Esophagus muscularis mucosa (tissue), 4 donors: ENCODE measurements around the gene PAPSS2. TPM values are rescaled to one million over a fixed set of nuclear protein-coding genes. Genes with fewer than 3 reads are reported as not detected.

ENCODE experiments used
- DNase-seq: peaks from one replicate; pipeline ENCODE4 v3.0.0-alpha.2; 2017; ENCODE audit errors: extremely low spot score
- H3K27ac ChIP-seq, 4 donors: fragments of 200-600 bp; sonication (generic); replicated peaks in 1 of 4; 1 replicate in 3 of 4; 2 replicates in 1 of 4; pipeline ENCODE4 v1.5.1; 2016 to 2019; ENCODE audit warnings: mild to moderate bottlenecking in 1 of 4
- H3K27me3 ChIP-seq, 4 donors: fragments of 200-600 bp; sonication (generic); one replicate each; pipeline versions ENCODE4 v1.5.1 to v1.6.0; 2016 to 2019
- H3K36me3 ChIP-seq, 4 donors: fragments of 200-600 bp; sonication (generic); one replicate each; pipeline ENCODE4 v1.5.1; 2016 to 2019
- H3K4me1 ChIP-seq, 4 donors: fragments of 200-600 bp; sonication (generic); one replicate each; pipeline ENCODE4 v1.5.1; 2016 to 2019
- H3K4me3 ChIP-seq, 4 donors: fragments of 200-600 bp; sonication (generic); 1 replicate in 2 of 4; 2 replicates in 2 of 4; pipeline ENCODE4 v1.5.1; 2016 to 2019; ENCODE audit warnings: mild to moderate bottlenecking in 4 of 4, moderate library complexity in 1 of 4
- H3K9me3 ChIP-seq, 4 donors: fragments of 200-600 bp; sonication (generic); 1 replicate in 3 of 4; 2 replicates in 1 of 4; pipeline ENCODE4 v1.5.1; 2016 to 2019
- EP300 ChIP-seq: sonication (generic); formaldehyde crosslinking; IDR thresholded peaks from one replicate; pipeline ENCODE4 v1.6.1; 2017; ENCODE audit warnings: antibody characterized with exemption
- POLR2A ChIP-seq: fragments of 450-650 bp; IDR thresholded peaks from one replicate; pipeline ENCODE4 v1.6.1; 2017; ENCODE audit warnings: antibody characterized with exemption, moderate library complexity, mild to moderate bottlenecking, low read depth
- POLR2AphosphoS5 ChIP-seq, 2 donors: sonication (generic); formaldehyde crosslinking; IDR thresholded peaks; one replicate each; pipeline ENCODE4 v1.6.1; 2017; ENCODE audit warnings: antibody characterized with exemption in 2 of 2
- WGBS: methylation state at CpG from one replicate; pipeline ENCODE4 v1.1.5; 2018; 5-methylcytosine and 5-hydroxymethylcytosine counted together
- intact Hi-C: fragments of 100-400 bp; cut with DNase I; formaldehyde crosslinking; loops from one replicate; pipeline ENCODE4 v1.15.1; 2023
- total RNA-seq, 4 donors: library from RNA; depleted of rRNA; stranded (reverse); fragments of >200 nt; gene quantifications; one replicate each; pipeline versions ENCODE4 v1.1.0 to v1.2.1, GENCODE V29; 2016
- TF ChIP-seq, protein P1 (sequence below), 3 experiments: fragments of 200-600 bp in 2 of 3; fragments of 450-650 bp in 1 of 3; sonication (generic) in 2 of 3; IDR thresholded peaks; one replicate each; pipeline ENCODE4 v1.5.1; 2017 to 2019; ENCODE audit warnings: antibody characterized with exemption in 3 of 3, mild to moderate bottlenecking in 2 of 3, moderate library complexity in 1 of 3

PAPSS2 gene
- total RNA-seq, 4 donors from 2014 or later, result 9.6 to 16.7 (median 14.9) TPM

DNA sequence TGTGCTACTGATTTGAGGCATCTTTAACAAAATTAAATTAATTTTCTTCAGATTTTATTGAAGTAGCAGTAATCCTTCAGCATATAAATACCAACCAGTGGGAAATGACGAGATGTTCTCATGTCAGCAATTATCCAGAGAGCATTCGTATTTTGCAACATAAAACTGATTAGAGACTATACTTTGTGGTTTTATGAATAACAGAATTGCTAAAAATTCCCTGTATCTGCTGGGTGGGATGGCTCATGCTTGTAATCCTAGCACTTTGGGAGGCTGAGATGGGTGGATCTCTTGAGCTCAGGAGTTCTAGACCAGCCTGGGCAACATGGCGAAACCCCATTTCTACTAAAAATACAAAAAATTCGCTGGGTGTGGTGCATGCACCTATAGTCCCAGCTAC, 101.5 kb downstream of the PAPSS2 start:
- peaks cover 6 to 44% (median 12%) of the 10 kb centered on the region in 4 donors for H3K36me3 ChIP-seq
- intact Hi-C loops, result no loop called here

DNA sequence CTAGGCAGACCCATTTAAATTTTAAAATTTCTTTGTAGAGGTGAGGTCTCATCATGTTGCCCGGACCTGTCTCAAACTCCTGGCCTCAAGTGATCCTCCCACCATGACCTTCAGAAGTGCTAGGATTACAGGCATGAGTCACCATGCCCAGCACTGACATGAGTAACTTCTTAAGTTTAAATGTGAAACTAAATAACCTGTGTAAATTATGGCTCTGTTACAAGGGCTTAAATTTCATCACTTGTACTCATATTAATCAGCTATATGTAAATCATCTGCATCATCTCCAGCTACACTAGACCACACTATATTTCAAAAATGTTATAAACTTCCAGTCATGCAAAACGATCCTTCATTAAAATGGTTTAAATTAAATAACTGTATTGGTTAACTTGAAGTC, 102.2 kb downstream of the PAPSS2 start:
- 72% methylated on average over 2 of the region's 2 CpGs for WGBS
- H3K4me1 ChIP-seq, result no peaks in the 10 kb centered on the region
- H3K9me3 ChIP-seq, result no peaks in the 10 kb centered on the region
- no peaks in the 10 kb centered on the region for H3K27me3 ChIP-seq
- no peak overlapping the region for H3K4me3 ChIP-seq
- H3K27ac ChIP-seq, result no peak overlapping the region
- DNase-seq, result no peak
- H3K36me3 ChIP-seq, result peaks cover 9 to 43% (median 15%) of the 10 kb centered on the region in 4 donors
- TF ChIP-seq POLR2A (no peak), EP300 (no peak)
- TF ChIP-seq, protein P1, sequence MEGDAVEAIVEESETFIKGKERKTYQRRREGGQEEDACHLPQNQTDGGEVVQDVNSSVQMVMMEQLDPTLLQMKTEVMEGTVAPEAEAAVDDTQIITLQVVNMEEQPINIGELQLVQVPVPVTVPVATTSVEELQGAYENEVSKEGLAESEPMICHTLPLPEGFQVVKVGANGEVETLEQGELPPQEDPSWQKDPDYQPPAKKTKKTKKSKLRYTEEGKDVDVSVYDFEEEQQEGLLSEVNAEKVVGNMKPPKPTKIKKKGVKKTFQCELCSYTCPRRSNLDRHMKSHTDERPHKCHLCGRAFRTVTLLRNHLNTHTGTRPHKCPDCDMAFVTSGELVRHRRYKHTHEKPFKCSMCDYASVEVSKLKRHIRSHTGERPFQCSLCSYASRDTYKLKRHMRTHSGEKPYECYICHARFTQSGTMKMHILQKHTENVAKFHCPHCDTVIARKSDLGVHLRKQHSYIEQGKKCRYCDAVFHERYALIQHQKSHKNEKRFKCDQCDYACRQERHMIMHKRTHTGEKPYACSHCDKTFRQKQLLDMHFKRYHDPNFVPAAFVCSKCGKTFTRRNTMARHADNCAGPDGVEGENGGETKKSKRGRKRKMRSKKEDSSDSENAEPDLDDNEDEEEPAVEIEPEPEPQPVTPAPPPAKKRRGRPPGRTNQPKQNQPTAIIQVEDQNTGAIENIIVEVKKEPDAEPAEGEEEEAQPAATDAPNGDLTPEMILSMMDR (IDR thresholded peaks at IDR 0.05), result no peak
- intact Hi-C loops, result no loop called here

More for the DNA sequence above, 101.5 kb downstream of the PAPSS2 start:
- WGBS, result 89% methylated on average over 4 of the region's 4 CpGs
- H3K27ac ChIP-seq, result no peak overlapping the region
- H3K4me3 ChIP-seq, result no peak overlapping the region
- H3K9me3 ChIP-seq, result no peaks in the 10 kb centered on the region
- no peaks in the 10 kb centered on the region for H3K4me1 ChIP-seq
- no peak for DNase-seq
- no peaks in the 10 kb centered on the region for H3K27me3 ChIP-seq
- no peak for TF ChIP-seq EP300
- no peak for TF ChIP-seq POLR2AphosphoS5 (IDR thresholded peaks at IDR 0.05)
- TF ChIP-seq, protein P1 (IDR thresholded peaks at IDR 0.05), result no peak
- TF ChIP-seq POLR2A, result no peak

DNA sequence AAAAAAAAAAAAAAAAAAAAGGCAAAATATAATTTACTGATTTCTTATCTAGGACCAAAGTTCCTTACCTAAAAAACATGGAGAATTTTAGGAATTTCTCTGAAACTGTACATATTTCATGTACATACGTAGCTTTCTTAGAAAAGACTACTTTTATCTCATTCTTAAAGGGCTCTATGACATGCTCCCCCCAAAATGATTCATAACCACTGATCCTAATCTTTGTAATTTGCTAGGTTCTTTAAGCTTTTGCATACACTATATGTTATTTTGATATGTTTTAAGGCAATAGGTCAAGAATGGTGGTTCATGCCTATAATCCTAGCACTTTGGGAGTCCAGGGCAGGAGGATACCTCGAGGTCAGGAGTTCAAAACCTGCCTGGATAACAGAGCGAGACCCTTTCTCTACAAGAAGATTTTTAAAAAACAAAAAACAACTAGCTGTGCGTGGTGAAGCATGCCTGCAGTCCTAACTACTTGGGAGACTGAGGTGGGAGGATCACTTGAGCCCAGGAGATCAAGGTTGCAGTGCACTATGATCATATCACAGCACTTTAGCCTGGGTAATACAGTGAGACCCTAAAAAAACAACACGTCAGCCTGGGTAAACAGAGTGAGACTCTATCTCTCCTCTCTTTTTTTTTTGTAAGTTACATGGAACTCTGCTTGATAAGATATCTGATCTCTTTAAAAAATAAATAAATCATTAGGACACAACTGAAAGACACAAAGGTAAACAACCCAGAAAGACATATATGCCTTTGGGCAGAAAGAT, 103.6 kb downstream of the PAPSS2 start:
- WGBS, result 98% methylated on average over 5 of the region's 5 CpGs
- TF ChIP-seq EP300, result no peak
- TF ChIP-seq POLR2A, result no peak
- TF ChIP-seq POLR2AphosphoS5 (IDR thresholded peaks at IDR 0.05), result no peak
- TF ChIP-seq, protein P1 (IDR thresholded peaks at IDR 0.05), result no peak
- intact Hi-C loops, result no loop called here

DNA sequence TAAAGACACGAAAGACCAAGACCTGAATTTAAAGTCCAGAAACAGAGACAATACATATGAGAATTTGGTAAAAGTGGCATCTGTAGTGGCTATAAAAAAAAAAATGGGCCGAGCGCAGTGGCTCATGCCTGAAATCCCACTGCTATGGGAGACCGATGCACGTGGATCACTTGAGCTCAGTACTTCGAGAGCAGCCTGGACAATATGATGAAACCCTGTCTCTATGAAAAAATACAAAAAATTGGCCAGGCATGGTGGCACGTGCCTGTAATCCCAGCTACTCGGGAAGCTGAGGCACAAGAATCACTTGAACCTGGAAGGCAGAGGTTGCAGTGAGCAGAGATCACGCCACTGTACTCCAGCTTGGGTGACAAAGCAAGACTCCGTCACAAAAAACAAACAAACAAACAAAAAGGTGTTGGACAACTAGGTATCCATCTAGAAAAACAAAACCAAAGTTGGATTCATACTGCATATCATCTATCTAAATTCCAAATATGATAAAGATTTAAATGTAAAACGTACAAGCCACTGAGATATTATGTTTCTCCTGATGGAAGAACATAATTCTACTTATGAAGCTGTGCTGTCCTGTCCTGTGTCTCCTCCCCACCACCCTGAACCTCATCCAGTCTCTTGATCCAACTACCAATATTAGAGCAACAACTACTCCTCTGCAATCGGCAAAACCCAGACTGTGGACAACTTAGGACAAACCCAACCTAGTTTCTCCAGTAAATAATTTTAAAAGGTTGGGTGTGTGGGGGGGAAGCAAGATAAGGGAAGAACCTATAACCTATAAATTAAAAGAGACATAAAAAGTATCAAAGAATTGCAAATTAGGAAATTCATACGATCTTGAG, 104.6 kb downstream of the PAPSS2 start:
- 93% methylated on average over 13 of the region's 13 CpGs for WGBS
- H3K36me3 ChIP-seq, result peaks cover 12 to 51% (median 29%) of the 10 kb centered on the region in 4 donors
- no peak overlapping the region for H3K4me3 ChIP-seq
- no peak for TF ChIP-seq POLR2AphosphoS5 (IDR thresholded peaks at IDR 0.05)
- TF ChIP-seq, protein P1 (IDR thresholded peaks at IDR 0.05), result no peak
- H3K27me3 ChIP-seq, result no peaks in the 10 kb centered on the region
- no peak overlapping the region for H3K27ac ChIP-seq
- DNase-seq, result no peak
- H3K4me1 ChIP-seq, result no peaks in the 10 kb centered on the region
- intact Hi-C loops, result no loop called here
- H3K9me3 ChIP-seq, result no peaks in the 10 kb centered on the region

More for the DNA sequence above, 103.6 kb downstream of the PAPSS2 start:
- Histone ChIP-seq H3K27me3 (no peaks in the 10 kb centered on the region), H3K4me1 (no peaks in the 10 kb centered on the region), H3K27ac (no peak overlapping the region), H3K36me3 (peaks cover 12 to 49% (median 25%) of the 10 kb centered on the region in 4 donors), H3K4me3 (no peak overlapping the region), H3K9me3 (no peaks in the 10 kb centered on the region)
- no peak for DNase-seq
